HG03558 (cell line): Measurements from ENCODE around the gene ATIC.

Experiments used
- ATAC-seq: cut with Tn5 transposase; IDR thresholded peaks from one replicate; pipeline ENCODE4 v1.9.1; 2021; ENCODE audit warnings: moderate number of reproducible peaks; ENCODE audit not compliant: unreplicated experiment; ENCODE audit errors: extremely low read depth

Gene ATIC

DNA sequence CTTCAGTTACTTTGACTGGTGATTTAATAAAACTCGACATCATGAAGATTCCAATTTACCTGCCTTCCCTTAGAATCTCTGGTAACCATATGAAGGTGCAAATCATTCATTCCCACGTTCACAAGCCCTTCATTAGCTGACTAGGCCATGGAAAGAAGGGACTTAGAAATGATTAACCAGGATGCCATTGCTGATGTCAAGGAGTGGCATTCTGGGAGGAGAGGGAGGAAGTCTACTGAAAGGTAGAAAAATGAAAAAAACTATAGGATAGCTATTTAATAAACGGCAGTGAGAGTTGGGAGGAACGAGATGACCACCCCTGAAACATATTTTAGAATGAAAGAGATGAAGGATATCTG lies 1.4 kb downstream of the ATIC start:
- ATAC-seq = no peak

DNA sequence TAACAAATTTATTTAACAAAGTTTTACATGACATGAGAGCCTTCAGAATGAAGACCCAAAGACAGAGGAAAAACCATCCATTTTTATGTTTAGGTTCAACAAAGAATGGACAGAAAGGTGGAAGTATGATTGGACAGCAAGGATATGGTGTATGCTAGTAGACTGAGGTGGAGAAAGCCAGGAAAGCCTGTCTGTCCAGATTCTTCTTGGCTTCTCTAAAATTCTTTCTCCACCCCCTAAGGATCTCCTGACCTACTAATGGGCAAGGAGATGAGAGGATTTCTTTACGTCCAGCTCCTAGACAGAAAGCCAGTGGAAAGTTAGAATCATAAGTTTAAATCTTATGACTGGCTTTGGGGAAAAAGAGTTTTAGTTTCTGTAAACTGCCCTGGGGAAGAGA lies 3.0 kb downstream of the ATIC start:
- ATAC-seq = no peak

DNA sequence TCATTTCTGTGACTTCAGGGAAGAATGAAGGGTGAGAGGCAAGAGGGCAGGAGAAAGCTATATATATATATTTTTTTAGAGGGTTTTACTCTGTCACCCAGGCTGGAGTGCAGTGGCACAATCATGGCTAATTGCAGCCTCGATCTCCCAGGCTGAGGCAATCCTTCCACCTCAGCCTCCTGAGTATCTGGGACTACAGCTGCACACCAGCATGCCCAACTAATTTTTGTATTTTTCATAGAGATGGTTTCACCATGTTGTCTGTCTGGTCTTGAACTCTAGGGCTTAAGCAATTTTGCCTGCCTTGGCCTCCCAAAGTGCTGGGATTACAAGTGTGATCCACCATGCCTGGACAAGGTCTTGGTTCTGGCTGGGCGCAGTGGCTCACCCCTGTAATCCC lies 3.4 kb downstream of the ATIC start:
- no peak for ATAC-seq

GRCh38 chr2:215316336-215316735 lies 4.5 kb downstream of the ATIC start:
- ATAC-seq = no peak

GRCh38 chr2:215319500-215319899 lies 7.6 kb downstream of the ATIC start:
- no peak for ATAC-seq

DNA sequence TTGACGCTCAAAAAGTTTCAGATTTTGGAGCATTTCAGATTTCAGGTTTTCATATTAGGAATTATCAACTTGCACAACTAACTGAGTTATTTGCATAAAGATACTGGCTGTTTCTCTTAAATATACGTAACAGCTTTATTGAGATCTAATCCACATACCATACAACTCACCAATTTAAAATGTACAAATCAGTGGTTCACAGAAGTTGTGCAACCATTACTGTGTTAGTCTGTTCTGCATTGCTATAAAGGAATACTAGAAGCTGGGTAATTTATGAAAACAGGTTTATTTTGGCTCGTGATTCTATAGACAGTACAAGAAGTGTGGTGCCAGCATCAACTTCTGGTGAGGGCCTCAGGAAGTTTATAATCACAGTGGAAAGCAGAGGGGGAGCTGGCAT lies 8.2 kb downstream of the ATIC start:
- ATAC-seq = no peak

DNA sequence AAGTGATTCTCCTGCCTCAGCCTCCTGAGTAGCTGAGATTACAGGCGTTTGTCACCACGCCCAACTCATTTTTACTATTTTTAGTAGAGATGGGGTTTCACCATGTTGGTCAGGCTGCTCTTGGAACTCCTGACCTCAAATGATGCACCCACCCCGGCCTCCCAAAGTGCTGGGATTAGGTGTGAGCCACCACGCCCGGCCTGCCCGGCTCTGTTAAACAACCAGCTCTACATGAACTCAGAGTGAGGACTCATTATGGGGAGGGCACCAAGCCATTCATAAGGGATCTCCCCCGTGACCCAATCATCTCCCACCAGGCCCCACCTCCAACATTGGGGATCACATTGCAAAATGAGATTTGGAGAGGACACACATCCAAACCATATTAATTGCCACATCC lies 8.8 kb downstream of the ATIC start:
- no peak for ATAC-seq

DNA sequence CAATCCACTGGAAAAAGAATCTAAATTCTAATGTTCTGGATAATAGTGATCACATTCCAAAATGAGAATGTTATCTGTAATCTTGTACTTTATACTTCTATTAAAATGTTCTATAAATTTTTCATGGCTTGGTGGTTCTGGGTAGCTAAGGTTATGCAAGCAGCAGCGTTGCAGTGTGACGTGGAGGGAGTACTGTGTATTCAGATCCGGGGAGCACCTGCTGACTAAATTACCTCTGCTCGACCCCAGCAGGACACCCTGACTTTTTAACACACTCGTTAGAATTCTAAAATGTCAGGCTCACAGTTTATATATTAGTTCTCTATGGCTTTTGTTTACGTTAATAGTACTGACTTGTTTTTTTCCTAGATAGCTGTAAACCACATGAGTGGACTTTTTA lies 13.0 kb downstream of the ATIC start:
- no peak for ATAC-seq

GRCh38 chr2:215328066-215328465 lies 16.2 kb downstream of the ATIC start:
- ATAC-seq = no peak

GRCh38 chr2:215332872-215333595 lies 21.2 kb downstream of the ATIC start:
- peak; percentile 76 for ATAC-seq

DNA sequence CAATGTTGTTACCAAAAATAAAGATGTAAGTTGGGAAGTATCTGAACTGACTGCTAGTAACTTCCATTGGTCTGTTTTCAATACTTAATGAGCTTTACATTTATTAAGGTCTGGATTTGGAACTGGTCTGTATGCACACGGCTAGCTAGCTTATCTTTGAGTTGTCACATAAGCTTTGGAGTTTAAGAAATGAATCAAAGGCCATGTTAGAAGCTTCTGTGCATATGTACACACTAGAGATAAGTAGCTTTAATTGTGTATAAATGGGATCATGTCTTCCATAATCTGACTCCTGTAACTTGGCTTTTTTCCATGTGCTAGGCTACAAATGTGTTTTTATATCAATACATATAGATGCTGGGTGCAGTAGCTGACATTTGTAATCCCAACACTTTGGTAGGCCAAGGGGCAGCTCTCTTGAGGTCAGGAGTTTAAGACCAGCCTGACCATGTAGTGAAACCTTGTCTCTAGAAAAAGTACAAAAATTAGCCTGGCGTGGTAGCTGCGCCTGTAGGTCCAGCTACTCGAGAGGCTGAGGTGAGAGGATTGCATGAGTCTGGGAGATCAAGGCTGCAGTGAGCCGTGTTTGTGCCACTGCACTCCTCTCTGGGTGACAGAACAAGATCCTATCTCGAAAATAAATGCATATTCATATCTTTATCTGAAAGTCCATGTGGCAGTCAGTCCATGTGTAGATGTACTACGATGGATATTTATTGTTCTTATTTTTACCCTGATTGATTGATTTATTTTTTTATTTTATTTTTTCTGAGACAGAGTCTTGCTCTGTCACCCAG lies 27.2 kb downstream of the ATIC start:
- ATAC-seq = no peak

DNA sequence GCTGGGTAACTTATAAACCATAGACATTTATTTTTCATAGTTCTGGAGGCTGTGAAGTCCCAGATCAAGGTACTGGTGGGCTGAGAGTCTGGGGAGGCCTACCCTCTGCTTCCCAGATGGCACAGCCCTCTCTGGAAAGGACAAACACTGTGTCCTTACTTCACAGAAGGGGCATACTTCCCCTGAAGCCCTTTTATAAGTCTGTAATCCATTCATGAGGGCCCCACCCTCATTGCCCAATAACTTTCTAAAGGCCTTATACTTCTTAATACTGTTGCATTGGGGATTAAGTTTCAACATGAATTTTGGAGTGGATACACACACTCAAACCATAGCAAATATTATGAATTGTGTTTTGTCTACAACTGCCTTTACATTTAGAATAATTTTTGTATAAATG lies 36.0 kb downstream of the ATIC start:
- ATAC-seq = no peak

DNA sequence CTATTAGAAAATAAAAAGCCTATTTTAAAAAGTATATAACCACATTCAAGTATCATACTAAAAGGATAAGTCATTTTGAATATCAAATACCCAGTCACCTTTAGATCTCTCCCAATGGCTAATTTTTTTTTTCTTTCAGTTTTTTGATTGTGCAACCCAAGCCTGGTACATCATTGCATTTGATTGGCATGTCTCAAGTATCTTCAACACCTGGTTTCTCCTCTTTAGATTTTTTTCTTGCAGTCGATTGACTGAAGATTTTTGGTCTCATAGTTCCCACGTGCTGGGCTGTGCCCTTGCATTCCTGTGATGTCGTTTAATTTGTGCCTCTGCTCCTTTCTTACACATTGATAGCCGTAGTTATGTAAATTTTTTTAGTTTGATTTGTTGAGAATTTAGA lies 40.7 kb downstream of the ATIC start:
- ATAC-seq = no peak

GRCh38 chr2:215354771-215355695 lies 43.2 kb downstream of the ATIC start:
- no peak for ATAC-seq

DNA sequence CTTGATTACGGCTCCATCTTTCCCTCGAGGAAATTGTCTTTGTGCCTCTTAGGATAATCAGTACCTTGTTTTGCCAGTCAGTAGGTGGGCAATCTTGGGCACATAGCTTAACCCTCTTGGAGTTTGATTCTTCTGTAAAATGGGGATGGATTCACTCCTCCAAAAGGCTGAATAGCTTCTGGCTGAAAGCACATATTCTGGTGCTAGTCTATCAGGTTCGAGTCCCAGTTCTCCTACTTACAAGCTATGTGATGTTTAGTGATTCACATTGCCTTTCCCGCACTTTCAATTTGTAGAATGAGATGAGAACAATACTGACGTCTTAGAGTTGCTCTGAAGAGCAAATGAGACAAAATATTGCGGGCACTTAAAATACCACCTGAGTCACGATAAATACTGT lies 43.9 kb downstream of the ATIC start:
- ATAC-seq = no peak

GRCh38 chr2:215356334-215356947 lies 44.6 kb downstream of the ATIC start:
- ATAC-seq = no peak

DNA sequence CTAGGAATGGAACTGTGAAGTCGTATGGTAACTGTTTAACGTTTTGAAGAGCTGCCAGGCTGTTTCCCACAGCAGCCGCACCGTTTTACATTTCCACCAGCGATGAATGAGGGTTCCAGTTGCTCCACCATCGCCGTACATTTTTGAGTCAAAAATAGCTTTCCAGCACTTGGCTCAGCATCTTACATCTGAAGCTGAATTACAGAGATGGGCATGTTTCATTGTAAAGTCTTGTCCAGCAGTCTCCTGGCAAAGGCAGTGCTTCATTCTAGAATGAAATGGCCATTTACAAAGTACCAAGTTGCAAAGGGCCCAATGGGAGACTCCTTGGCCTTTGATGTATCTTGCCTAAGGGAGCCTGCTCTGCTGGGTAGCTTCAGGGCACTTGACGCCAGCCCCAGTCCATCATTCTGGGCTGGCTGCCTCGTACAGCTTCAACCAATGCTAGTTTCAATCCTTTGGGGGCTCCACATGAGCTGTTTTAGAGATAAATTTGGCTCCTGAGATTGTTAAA lies 45.1 kb downstream of the ATIC start:
- ATAC-seq = no peak

GRCh38 chr2:215357660-215358059 lies 45.8 kb downstream of the ATIC start:
- ATAC-seq = no peak

DNA sequence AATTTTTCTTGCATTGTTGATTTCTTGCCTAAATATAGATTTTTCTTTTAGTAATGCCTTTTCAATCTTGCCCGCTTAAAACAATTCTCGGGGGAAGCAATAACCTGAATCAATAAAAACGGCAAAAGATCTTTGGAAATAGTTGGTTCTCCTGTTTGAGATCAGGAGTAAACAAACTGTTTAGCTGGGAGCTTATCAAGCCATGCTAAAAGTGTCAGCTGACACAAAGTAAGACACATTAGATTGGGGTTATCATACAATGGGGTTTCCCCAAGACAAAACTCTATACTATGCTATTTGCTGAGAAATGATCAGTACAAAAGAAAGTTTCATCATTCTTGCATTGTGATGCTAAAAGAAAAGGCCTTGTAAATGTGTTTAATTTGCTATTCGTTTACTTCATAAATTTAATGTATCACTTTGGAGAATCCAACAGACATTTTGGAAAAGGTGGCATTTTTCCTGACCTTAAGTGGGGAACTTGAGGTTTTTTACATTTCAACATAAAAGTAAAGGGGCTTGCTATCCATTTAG lies 46.5 kb downstream of the ATIC start:
- ATAC-seq = no peak
